Fibroblast of villous mesenchyme (primary cell): Measurements from ENCODE around the gene OR51B4. TPM values are rescaled to one million over a fixed set of nuclear protein-coding genes. Genes with fewer than 3 reads are reported as not detected.

Source experiments
- DNase-seq: peaks from one replicate; pipeline ENCODE4 v3.0.0-alpha.2; 2010; ENCODE audit warnings: low read depth
- H3K4me3 ChIP-seq: 2 replicates; pipeline ENCODE4 v1.5.1; 2011; ENCODE audit warnings: low read depth, mild to moderate bottlenecking, low read length
- total RNA-seq: library from RNA; depleted of rRNA; stranded (reverse); fragments of >200 nt; gene quantifications from 2 replicates; pipeline ENCODE4 v1.2.3, GENCODE V29; 2012
- TF ChIP-seq, protein P1 (sequence below): IDR thresholded peaks from 2 replicates; pipeline ENCODE4 v1.5.1; 2012; ENCODE audit warnings: low read depth, mild to moderate bottlenecking, low read length; ENCODE audit not compliant: insufficient read depth

Gene OR51B4
- total RNA-seq, 1 donor, result 0.43 TPM

DNA sequence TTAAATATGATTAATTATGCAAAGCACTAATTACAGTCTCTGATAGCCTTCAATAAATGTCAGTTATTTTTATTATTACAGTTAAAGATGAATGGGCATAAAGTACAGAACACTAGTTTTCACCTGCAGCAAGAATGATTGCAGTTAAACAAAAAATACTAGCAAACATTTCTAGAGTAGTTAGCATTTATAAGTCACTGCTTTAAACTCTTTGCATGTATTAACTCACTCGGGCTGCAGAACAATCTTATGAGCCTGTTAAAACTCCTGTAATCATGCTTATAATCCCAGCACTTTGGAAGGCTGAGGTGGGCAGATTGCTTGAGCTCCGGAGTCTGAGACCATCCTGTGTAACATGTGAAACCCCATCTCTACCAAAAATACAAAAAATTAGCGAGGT lies 14.8 kb downstream of the OR51B4 start:
- DNase-seq, result no peak
- TF ChIP-seq, protein P1, sequence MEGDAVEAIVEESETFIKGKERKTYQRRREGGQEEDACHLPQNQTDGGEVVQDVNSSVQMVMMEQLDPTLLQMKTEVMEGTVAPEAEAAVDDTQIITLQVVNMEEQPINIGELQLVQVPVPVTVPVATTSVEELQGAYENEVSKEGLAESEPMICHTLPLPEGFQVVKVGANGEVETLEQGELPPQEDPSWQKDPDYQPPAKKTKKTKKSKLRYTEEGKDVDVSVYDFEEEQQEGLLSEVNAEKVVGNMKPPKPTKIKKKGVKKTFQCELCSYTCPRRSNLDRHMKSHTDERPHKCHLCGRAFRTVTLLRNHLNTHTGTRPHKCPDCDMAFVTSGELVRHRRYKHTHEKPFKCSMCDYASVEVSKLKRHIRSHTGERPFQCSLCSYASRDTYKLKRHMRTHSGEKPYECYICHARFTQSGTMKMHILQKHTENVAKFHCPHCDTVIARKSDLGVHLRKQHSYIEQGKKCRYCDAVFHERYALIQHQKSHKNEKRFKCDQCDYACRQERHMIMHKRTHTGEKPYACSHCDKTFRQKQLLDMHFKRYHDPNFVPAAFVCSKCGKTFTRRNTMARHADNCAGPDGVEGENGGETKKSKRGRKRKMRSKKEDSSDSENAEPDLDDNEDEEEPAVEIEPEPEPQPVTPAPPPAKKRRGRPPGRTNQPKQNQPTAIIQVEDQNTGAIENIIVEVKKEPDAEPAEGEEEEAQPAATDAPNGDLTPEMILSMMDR, result no peak
- H3K4me3 ChIP-seq, result no peak overlapping the region

DNA sequence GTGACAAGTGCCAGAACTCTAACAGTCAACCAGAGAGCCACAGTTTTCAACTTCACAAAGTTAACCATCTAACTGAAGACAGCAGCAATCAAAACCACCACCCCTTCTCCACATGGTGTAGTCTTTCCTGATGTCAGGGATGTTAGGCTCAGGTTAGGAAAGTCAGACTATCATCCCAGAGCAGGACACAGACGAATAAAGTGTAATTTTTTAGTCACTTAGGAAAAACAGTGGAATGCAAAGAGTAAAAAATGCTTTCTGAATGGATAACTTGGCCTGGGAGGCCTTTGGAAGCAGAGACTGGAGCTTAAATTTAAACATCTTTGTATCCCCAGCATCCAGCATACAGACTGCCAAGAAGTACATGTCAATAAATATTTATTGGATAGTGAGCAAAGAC lies 15.4 kb downstream of the OR51B4 start:
- H3K4me3 ChIP-seq, result no peak overlapping the region
- no peak for DNase-seq
- TF ChIP-seq, protein P1, result no peak

DNA sequence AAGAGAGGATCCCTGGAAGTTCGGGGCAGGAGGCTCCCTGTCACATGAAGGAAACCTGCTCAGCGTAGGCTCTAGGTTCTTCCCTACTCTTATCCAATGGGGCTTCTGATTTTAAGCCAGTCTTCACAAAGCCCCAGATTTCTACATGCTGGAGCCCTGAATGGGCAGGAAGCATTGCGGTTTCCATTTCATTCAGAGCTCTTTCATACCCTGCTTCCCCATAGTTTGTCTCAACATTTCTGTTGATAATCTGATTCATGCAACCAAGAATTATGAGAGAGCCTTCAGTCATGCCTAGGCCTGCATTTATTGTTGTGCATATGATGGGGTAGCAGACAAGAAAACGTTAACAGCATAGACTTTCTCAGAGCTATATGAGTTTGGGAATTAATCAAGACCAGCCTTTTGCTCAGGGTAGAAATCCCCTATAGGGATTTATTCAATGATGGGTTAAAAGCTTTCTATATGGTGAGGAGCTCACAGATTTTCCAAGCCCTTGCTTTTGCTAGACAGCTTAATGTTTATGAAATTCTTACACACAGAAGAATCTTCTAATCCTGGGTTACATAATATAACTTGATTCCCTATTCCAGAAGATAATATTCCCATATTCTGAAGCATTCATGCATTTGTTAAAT lies 15.9 kb downstream of the OR51B4 start:
- no peak overlapping the region for H3K4me3 ChIP-seq
- DNase-seq, result no peak
- TF ChIP-seq, protein P1, result no peak

DNA sequence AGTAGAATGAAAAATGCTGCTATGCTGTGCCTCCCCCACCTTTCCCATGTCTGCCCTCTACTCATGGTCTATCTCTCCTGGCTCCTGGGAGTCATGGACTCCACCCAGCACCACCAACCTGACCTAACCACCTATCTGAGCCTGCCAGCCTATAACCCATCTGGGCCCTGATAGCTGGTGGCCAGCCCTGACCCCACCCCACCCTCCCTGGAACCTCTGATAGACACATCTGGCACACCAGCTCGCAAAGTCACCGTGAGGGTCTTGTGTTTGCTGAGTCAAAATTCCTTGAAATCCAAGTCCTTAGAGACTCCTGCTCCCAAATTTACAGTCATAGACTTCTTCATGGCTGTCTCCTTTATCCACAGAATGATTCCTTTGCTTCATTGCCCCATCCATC lies 17.1 kb downstream of the OR51B4 start:
- no peak overlapping the region for H3K4me3 ChIP-seq
- TF ChIP-seq, protein P1, result no peak
- DNase-seq, result no peak

DNA sequence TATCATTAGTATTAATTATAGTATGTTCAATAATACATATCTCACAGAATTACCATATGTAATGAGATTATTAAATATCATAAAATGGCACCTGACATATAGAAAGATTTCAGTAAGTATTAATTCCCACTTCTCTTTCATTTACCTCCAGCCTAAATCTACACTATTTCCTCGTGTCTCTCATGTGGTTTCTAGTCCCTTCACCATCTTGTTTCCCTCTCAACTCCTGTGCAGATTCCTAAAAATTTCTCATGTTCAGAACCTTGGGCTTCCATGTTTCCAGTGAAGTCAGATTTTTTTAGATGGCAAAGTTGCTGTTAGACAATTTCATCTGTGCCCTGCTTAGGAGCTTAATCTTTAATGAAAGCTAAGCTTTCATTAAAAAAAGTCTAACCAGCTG lies 17.9 kb downstream of the OR51B4 start:
- TF ChIP-seq, protein P1, result no peak
- no peak overlapping the region for H3K4me3 ChIP-seq
- DNase-seq, result no peak

DNA sequence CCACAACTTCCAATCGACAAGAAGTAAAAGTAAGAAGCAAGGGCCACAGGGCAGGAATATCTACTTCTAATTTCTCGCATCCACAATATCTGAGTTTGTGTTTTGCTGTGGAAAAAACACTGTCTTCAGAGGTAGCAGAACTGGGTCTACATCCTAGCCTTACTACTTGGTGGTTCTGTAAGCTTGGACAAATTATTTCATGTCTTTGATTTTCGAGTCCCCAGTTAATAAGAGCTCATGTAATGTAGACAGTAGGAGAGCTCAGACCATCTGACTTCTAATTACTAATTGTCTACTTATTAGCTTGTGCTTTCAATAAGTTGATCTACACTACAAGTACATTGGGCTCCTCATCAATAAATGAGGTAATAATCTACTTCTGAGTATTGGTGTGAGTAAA lies 18.7 kb downstream of the OR51B4 start:
- TF ChIP-seq, protein P1, result no peak
- no peak overlapping the region for H3K4me3 ChIP-seq
- no peak for DNase-seq

DNA sequence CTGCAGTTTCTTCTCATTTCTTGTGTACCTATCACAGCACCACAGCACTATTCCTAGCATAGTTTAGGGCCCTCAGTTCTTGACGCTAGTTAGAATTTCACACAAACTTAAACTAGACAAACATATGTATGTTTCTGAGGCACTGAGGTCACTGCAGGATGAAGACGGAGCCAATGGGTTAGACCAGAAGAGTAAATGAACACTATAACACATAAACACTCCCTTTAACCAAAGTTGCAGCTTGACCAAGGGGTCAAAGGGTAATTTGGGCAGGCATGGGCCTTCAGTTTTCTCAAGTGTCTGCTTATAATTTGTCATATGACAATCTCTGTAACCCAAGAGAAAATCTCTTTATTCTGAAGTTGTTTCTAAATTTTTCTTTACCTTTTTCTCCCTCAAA lies 19.1 kb downstream of the OR51B4 start:
- no peak overlapping the region for H3K4me3 ChIP-seq
- no peak for DNase-seq
- TF ChIP-seq, protein P1, result no peak
